ENCODE data around the gene CCDC120. TPM values are rescaled to one million over a fixed set of nuclear protein-coding genes. Genes with fewer than 3 reads are reported as not detected.

CCDC120 gene
- total RNA-seq, 2 experiments from 2014 or later: 3.1 to 3.6 TPM

- no peak overlapping the region for H3K27ac Mint-ChIP-seq
- H3K27me3 Mint-ChIP-seq: no peaks in the 10 kb centered on the region
- intact Hi-C loops (cut with DNase I, micrococcal nuclease): loop anchor here in 1 of 2 experiments (10.0 kb wide), 1 partner anchor 189 kb away; the partner anchor contains the start of genes FOXP3 and PPP1R3F
- peaks cover 7% of the 10 kb centered on the region for H3K36me3 Mint-ChIP-seq (ENCODE audit: low read depth)
- ChIA-PET CTCF (no interaction called here), POLR2A (no interaction called here)
- ATAC-seq: no peak
- no peaks in the 10 kb centered on the region for H3K9me3 Mint-ChIP-seq (ENCODE audit: low read depth)
- H3K4me3 Mint-ChIP-seq: no peak overlapping the region
- DNase-seq: no peak
- peaks cover 25% of the 10 kb centered on the region for H3K4me1 Mint-ChIP-seq
Observed at GRCh38 chrX:49075347-49075746, 16.5 kb downstream of the CCDC120 start.

DNA sequence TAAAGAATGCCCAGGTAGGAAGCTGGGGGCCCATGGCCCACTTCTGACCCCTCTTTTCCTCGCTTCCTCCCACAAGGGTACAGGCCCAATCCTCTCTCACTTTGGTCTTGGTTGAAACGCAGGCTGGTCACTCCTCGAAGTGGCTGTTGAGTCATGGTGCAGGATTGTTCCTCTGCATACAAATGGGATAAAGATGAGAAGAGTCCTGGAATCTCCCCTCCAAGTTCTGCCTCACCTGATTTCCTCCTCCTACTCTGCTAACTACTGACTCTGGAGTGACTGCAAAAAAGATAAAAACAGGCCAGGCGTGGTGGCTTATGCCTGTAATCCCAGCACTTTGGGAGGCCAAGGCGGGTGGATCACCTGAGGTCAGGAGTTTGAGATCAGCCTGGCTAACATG lies 19.1 kb downstream of the CCDC120 start:
- ChIA-PET POLR2A (no interaction called here), CTCF (interaction anchor here (0.6 kb wide), 1 partner anchor 35 kb away, joined by 3 read pairs; no protein-coding TSS in a partner anchor)
- no peak overlapping the region for H3K4me3 Mint-ChIP-seq
- DNase-seq (no peak), ATAC-seq (no peak)
- no peak overlapping the region for H3K27ac Mint-ChIP-seq
- intact Hi-C loops (cut with DNase I, micrococcal nuclease): loop anchor here (2.0 to 10.0 kb wide), 3 partner anchors 25 to 187 kb away; partner anchors contain the start of genes FOXP3 (in 1 of the 2), GPKOW (in 1 of the 2) and PPP1R3F (in 1 of the 2)
- no peaks in the 10 kb centered on the region for H3K27me3 Mint-ChIP-seq
- no peaks in the 10 kb centered on the region for H3K9me3 Mint-ChIP-seq (ENCODE audit: low read depth)
- peaks cover 3% of the 10 kb centered on the region for H3K36me3 Mint-ChIP-seq (ENCODE audit: low read depth)
- peaks cover 22% of the 10 kb centered on the region for H3K4me1 Mint-ChIP-seq

DNA sequence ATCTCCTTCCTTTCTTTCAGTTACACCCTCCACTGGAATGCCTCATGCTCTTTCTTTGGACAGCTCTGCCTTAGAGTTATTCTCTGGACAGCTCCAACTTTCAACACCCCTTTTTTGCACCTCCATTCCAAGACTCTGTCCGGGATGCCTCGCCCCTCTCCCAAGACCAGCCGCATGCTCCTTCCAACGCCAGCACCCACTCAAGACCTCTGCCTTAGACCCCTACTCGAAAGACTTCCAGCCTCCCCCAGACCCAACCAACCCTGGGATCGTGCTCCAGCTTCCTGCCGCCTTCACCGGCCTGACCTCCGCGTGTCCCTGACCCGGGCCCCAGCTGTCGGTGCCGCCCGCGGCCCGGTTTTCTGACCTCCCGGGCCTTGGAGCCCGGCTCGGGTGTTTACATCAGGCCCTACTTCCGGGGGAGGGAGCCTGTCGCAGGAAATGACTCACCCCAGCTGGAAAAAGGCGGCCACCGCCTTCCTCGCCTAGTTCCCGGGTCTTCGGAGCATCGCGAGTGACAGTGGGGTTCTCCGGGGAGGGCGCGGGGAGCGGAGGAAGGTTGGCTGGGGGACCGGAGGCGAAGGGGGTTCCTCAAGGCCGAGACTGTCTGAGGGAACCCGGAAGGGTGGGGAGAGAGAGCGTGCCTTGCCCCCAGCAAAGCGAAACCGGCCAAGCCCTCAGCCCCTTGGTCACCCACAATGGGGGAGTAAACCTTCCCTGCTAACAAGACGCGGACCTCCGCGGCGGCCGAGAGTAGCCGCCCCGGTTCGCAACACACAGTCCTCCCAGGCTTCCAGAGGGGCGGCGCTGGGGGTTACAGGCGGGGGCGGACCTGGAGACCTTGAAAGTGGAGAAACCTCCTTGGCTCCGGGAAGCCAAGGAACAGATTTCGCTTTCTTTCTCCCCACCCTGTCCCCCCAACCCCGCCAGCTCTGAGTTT lies 21.0 kb downstream of the CCDC120 start, which contains the start of gene WDR45:
Gene WDR45 (minus strand): TSS at position 399 of the 940 bp plus-strand sequence. CDS start 1,792 bp downstream, outside the sequence.
- Mint-ChIP-seq H3K27ac (peak within 1 kb of the TSS; percentile 99), H3K4me3 (peak within 1 kb of the TSS; percentile 93), H3K9me3 (ENCODE audit: low read depth) (no peaks in the 10 kb centered on the region), H3K27me3 (no peaks in the 10 kb centered on the region), H3K4me1 (peaks cover 16% of the 10 kb centered on the region), H3K36me3 (ENCODE audit: low read depth) (no peaks in the 10 kb centered on the region)
- ATAC-seq (peak; percentile 84), DNase-seq (peak; percentile 84)
- POLR2A ChIA-PET: no interaction called here
- CTCF ChIA-PET: interaction anchor here (0.6 kb wide), 1 partner anchor 21 kb away, joined by 3 read pairs; no protein-coding TSS in a partner anchor
- intact Hi-C loops (cut with DNase I, micrococcal nuclease): loop anchor here (1.0 to 10.0 kb wide), 7 partner anchors 21 to 482 kb away; partner anchors contain the start of genes GPKOW (in 2 of the 2), FOXP3 (in 1 of the 2), PPP1R3F (in 1 of the 2) and WDR13 (in 1 of the 2)

DNA sequence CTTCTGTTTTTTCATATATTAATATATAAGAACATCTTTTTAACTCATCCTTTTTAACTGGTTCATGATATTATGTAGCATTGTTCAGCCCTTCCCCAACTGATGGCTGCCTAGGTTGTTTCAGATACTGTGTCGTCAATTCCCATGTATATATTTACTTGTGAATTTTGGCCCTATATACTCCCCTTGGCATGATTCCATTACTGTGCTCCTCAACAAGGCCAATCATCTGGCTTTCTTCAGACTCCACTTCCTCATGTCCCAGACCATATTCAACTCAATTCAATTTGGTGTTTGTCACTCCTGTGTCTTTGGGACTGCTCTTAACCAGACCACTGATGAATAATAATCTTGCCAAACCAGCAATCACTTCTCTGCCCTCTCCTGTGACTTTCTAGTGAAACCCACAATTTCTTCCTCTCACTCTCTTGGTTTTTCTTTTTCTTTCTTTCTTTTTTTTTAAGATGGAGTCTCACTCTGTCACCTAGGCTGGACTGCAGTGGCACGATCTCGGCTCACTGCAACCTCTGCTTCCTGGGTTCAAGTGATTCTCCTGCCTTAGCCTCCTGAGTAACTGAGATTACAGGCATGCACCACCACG lies 23.6 kb downstream of the CCDC120 start:
- H3K36me3 Mint-ChIP-seq (ENCODE audit: low read depth): no peaks in the 10 kb centered on the region
- H3K27ac Mint-ChIP-seq: no peak overlapping the region
- ATAC-seq (no peak), DNase-seq (no peak)
- no peaks in the 10 kb centered on the region for H3K9me3 Mint-ChIP-seq (ENCODE audit: low read depth)
- no peak overlapping the region for H3K4me3 Mint-ChIP-seq
- peaks cover 16% of the 10 kb centered on the region for H3K4me1 Mint-ChIP-seq
- intact Hi-C loops (cut with DNase I, micrococcal nuclease): loop anchor here in 1 of 2 experiments (5.0 kb wide), 1 partner anchor 485 kb away; the partner anchor contains the start of gene WDR13
- POLR2A ChIA-PET: no interaction called here
- CTCF ChIA-PET: no interaction called here
- no peaks in the 10 kb centered on the region for H3K27me3 Mint-ChIP-seq

DNA sequence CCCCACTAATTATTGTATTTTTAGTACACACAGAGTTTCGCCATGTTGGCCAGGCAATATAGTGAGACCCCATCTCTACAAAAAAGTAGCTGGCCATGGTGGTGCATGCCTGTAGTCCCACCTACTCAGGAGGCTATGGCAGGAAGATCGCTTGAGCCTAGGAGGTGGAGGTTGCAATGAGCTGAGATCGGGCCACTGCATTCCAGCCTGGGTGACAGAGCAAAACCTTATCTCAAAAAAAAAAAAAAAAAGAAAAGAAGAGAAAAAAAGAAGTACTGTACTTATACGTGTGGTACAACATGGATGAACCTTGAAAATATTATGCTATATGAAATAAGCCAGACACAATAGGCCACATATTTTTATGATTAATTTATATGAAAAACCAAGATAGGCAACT lies 30.8 kb downstream of the CCDC120 start:
- Mint-ChIP-seq H3K27ac (no peak overlapping the region), H3K4me3 (no peak overlapping the region), H3K27me3 (no peaks in the 10 kb centered on the region), H3K9me3 (ENCODE audit: low read depth) (no peaks in the 10 kb centered on the region), H3K36me3 (ENCODE audit: low read depth) (no peaks in the 10 kb centered on the region), H3K4me1 (no peaks in the 10 kb centered on the region)
- ChIA-PET POLR2A (no interaction called here), CTCF (no interaction called here)
- ATAC-seq (no peak), DNase-seq (no peak)
- intact Hi-C loops (cut with DNase I, micrococcal nuclease): no loop called here

DNA sequence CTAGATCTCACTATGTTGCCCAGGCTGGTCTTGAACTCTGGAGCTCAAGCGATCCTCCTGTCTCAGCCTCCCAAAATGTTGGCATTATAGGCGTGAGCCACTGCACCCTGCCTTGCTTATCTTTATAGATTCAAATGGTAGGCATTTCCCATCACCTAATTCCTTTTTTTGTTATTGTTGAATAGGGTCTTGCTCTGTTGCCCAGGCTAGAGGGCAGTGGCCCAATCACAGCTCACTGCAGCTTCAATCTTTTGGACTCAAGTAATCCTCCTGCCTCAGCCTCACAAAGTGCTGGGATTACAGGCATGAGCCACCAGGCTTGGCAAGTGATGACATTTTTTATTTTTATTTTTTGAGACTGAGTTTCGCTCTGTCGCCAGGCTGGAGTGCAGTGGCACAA lies 37.6 kb downstream of the CCDC120 start:
- ATAC-seq (no peak), DNase-seq (no peak)
- Mint-ChIP-seq H3K4me3 (no peak overlapping the region), H3K27me3 (no peaks in the 10 kb centered on the region), H3K36me3 (ENCODE audit: low read depth) (no peaks in the 10 kb centered on the region), H3K9me3 (ENCODE audit: low read depth) (no peaks in the 10 kb centered on the region), H3K4me1 (peaks cover 2% of the 10 kb centered on the region), H3K27ac (no peak overlapping the region)
- POLR2A ChIA-PET: no interaction called here
- CTCF ChIA-PET: no interaction called here
- intact Hi-C loops (cut with DNase I, micrococcal nuclease): no loop called here

- Mint-ChIP-seq H3K9me3 (ENCODE audit: low read depth) (no peaks in the 10 kb centered on the region), H3K4me1 (peaks cover 7% of the 10 kb centered on the region), H3K27me3 (no peaks in the 10 kb centered on the region), H3K4me3 (peak overlapping the region; percentile 85), H3K36me3 (ENCODE audit: low read depth) (no peaks in the 10 kb centered on the region), H3K27ac (peak overlapping the region; percentile 89)
- POLR2A ChIA-PET: interaction anchor here (0.5 kb wide), 1 partner anchor 66 kb away, joined by 7 read pairs; no protein-coding TSS in a partner anchor
- CTCF ChIA-PET: interaction anchor here (1.0 kb wide), 1 partner anchor 21 kb away, joined by 3 read pairs; no protein-coding TSS in a partner anchor
- peak; percentile 97 for ATAC-seq
- peak; percentile 92 for DNase-seq
- intact Hi-C loops (cut with DNase I, micrococcal nuclease): loop anchor here (1.0 to 10.0 kb wide), 13 partner anchors 21 to 404 kb away; partner anchors contain the start of genes GPKOW (in 2 of the 2), GRIPAP1 (in 1 of the 2), HDAC6 (in 1 of the 2) and MAGIX (in 1 of the 2)
Observed at GRCh38 chrX:49100704-49101628, 42.2 kb downstream of the CCDC120 start.

- ATAC-seq (no peak), DNase-seq (no peak)
- ChIA-PET POLR2A (no interaction called here), CTCF (interaction anchor here (1.0 kb wide), 1 partner anchor 21 kb away, joined by 3 read pairs; no protein-coding TSS in a partner anchor)
- peaks cover 7% of the 10 kb centered on the region for H3K4me1 Mint-ChIP-seq
- H3K36me3 Mint-ChIP-seq (ENCODE audit: low read depth): peaks cover 2% of the 10 kb centered on the region
- no peaks in the 10 kb centered on the region for H3K9me3 Mint-ChIP-seq (ENCODE audit: low read depth)
- intact Hi-C loops (cut with DNase I, micrococcal nuclease): loop anchor here (1.0 to 10.0 kb wide), 12 partner anchors 21 to 405 kb away; partner anchors contain the start of genes GPKOW (in 2 of the 2), GRIPAP1 (in 1 of the 2), HDAC6 (in 1 of the 2) and MAGIX (in 1 of the 2)
- H3K27me3 Mint-ChIP-seq: no peaks in the 10 kb centered on the region
- H3K4me3 Mint-ChIP-seq: peak overlapping the region; percentile 85
- H3K27ac Mint-ChIP-seq: peak overlapping the region; percentile 82
Observed at GRCh38 chrX:49101629-49101984, 42.8 kb downstream of the CCDC120 start.

DNA sequence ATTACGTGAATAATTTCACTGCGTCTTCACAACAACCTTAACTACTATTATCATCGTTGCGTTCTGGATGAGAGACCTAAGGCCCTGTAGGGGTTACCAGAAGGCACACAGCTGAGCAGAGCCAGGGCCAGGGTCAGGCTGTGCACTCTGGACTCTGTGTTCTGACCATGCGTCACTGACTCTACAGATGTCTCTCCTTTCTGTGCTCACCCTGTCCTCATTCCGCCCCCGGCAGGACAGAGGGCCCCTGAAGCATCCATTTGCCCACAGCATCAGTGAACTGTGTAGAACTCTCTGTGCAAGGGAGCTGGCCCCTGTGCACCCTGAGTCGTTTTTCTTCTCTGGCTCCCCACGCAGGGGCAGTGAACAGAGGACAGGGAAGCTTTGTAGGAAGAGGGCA lies 43.4 kb downstream of the CCDC120 start:
- Mint-ChIP-seq H3K9me3 (ENCODE audit: low read depth) (no peaks in the 10 kb centered on the region), H3K4me3 (peak overlapping the region; percentile 85), H3K27ac (no peak overlapping the region), H3K27me3 (no peaks in the 10 kb centered on the region), H3K36me3 (ENCODE audit: low read depth) (peaks cover 2% of the 10 kb centered on the region), H3K4me1 (peaks cover 7% of the 10 kb centered on the region)
- ChIA-PET POLR2A (no interaction called here), CTCF (no interaction called here)
- intact Hi-C loops (cut with DNase I, micrococcal nuclease): loop anchor here in 1 of 2 experiments (10.0 kb wide), 1 partner anchor 63 kb away; the partner anchor contains the start of gene MAGIX
- DNase-seq: no peak
- no peak for ATAC-seq

GRCh38 chrX:49103637-49104036 lies 44.8 kb downstream of the CCDC120 start:
- Mint-ChIP-seq H3K27ac (no peak overlapping the region), H3K9me3 (ENCODE audit: low read depth) (no peaks in the 10 kb centered on the region), H3K36me3 (ENCODE audit: low read depth) (peaks cover 2% of the 10 kb centered on the region), H3K4me3 (no peak overlapping the region), H3K27me3 (no peaks in the 10 kb centered on the region), H3K4me1 (peaks cover 7% of the 10 kb centered on the region)
- ATAC-seq (no peak), DNase-seq (no peak)
- intact Hi-C loops (cut with DNase I, micrococcal nuclease): loop anchor here in 1 of 2 experiments (10.0 kb wide), 1 partner anchor 61 kb away; the partner anchor contains the start of gene MAGIX
- ChIA-PET POLR2A (no interaction called here), CTCF (no interaction called here)

Data from activated CD4-positive, alpha-beta T cell treated with anti-CD3 and anti-CD28 coated beads for 36 hours (primary cell).